A549 (cell line): ENCODE data around the gene FRMD4A.

Source experiments
- CTCF ChIP-seq: fragments of >200 bp; sonication (Bioruptor Twin); formaldehyde crosslinking; IDR thresholded peaks from 3 replicates; pipeline ENCODE4 v1.5.1; 2016
- KDM1A ChIP-seq: fragments of 200-600 bp; sonication (generic); IDR thresholded peaks from 2 replicates; pipeline ENCODE4 v1.6.1; 2016; ENCODE audit warnings: low read depth, mild to moderate bottlenecking
- MAZ ChIP-seq: fragments of 150-350 bp; IDR thresholded peaks from 2 replicates; pipeline ENCODE4 v1.6.1; 2014; ENCODE audit warnings: antibody characterized with exemption, low read depth, low read length, borderline replicate concordance
- NFE2L2 ChIP-seq: fragments of 150-350 bp; conservative IDR thresholded peaks from 2 replicates; pipeline ENCODE4 v1.6.1; 2014; ENCODE audit warnings: low read length
- RAD21 ChIP-seq, 2 experiments: fragments of >200 bp in 1 of 2; sonication (Bioruptor Twin) in 1 of 2; formaldehyde crosslinking in 1 of 2; IDR thresholded peaks in 1 of 2; conservative IDR thresholded peaks in 1 of 2; 2 replicates in 1 of 2; 3 replicates in 1 of 2; pipeline ENCODE4 v1.6.1; 2012 to 2018; ENCODE audit warnings: inconsistent platforms in 1 of 2
- RFX5 ChIP-seq: fragments of 450-650 bp; IDR thresholded peaks from 2 replicates; pipeline ENCODE4 v1.7.1; 2014; ENCODE audit warnings: antibody characterized with exemption, mild to moderate bottlenecking, moderate library complexity
- RNF2 ChIP-seq: fragments of 200-600 bp; sonication (generic); IDR thresholded peaks from 2 replicates; pipeline ENCODE4 v1.6.1; 2016; ENCODE audit warnings: low read depth, mild to moderate bottlenecking, antibody characterized with exemption, moderate library complexity, borderline replicate concordance
- SMC3 ChIP-seq: fragments of >200 bp; sonication (Bioruptor Twin); formaldehyde crosslinking; IDR thresholded peaks from 3 replicates; pipeline ENCODE4 v1.6.1; 2018; ENCODE audit warnings: inconsistent platforms
- USF2 ChIP-seq: fragments of 450-650 bp; IDR thresholded peaks from 2 replicates; pipeline ENCODE4 v1.6.1; 2014; ENCODE audit warnings: antibody characterized with exemption
- ZC3H11A ChIP-seq: fragments of 450-650 bp; IDR thresholded peaks from 2 replicates; pipeline ENCODE4 v1.6.1; 2014; ENCODE audit warnings: antibody characterized with exemption, mild to moderate bottlenecking

GRCh38 chr10:14084875-14085274 is 245.8 kb downstream of the FRMD4A start:
- no peak for TF ChIP-seq CTCF
- no peak for TF ChIP-seq NFE2L2
- TF ChIP-seq RAD21 (conservative IDR thresholded peaks at IDR 0.05 in 1 of 2, IDR thresholded peaks at IDR 0.05 in 1 of 2) = no peak
- TF ChIP-seq KDM1A = no peak
- TF ChIP-seq MAZ = no peak
- TF ChIP-seq SMC3 = no peak
- no peak for TF ChIP-seq USF2
- no peak for TF ChIP-seq RFX5
- TF ChIP-seq ZC3H11A = no peak
- TF ChIP-seq RNF2 = no peak
